Endothelial cell of hepatic sinusoid (primary cell): ENCODE results near the gene GKAP1.
"Not testable (repeated sequence)": the region's sequence is repeated elsewhere in the genome, so short reads cannot be mapped to it uniquely, and the experiment has no call there.

Experiments
- in situ Hi-C: cut with HindIII; loops from 2 replicates; pipeline ENCODE4 v1.10.0; 2017; ENCODE audit warnings: low sequenced_read_pairs

The GKAP1 gene

GRCh38 chr9:83733739-83734138 is 83.8 kb downstream of the GKAP1 start:
- in situ Hi-C loops = no loop called here

- in situ Hi-C loops = not testable (repeated sequence)
These were observed 88.8 kb downstream of the GKAP1 start for GRCh38 chr9:83728591-83729368.

GRCh38 chr9:83724436-83724835 is 93.1 kb downstream of the GKAP1 start:
- in situ Hi-C loops = no loop called here

- in situ Hi-C loops = no loop called here
These were observed 94.7 kb downstream of the GKAP1 start for GRCh38 chr9:83722726-83723495.

GRCh38 chr9:83721509-83721908 is 96.1 kb downstream of the GKAP1 start:
- in situ Hi-C loops = no loop called here

GRCh38 chr9:83715794-83716193 is 101.8 kb downstream of the GKAP1 start:
- in situ Hi-C loops = no loop called here

GRCh38 chr9:83715221-83715620 is 102.3 kb downstream of the GKAP1 start:
- in situ Hi-C loops = no loop called here

- in situ Hi-C loops = no loop called here
These were observed 103.2 kb downstream of the GKAP1 start for GRCh38 chr9:83714329-83714728.

GRCh38 chr9:83708515-83709158 is 108.9 kb downstream of the GKAP1 start:
- in situ Hi-C loops = no loop called here

- in situ Hi-C loops = no loop called here
These were observed 109.6 kb downstream of the GKAP1 start, which contains the start of gene UBQLN1 for GRCh38 chr9:83707768-83708514. Gene UBQLN1, minus strand, starts transcription at chr9:83707958. Its CDS starts 279 bp downstream, at chr9:83707679.

- in situ Hi-C loops = no loop called here
These were observed 110.1 kb downstream of the GKAP1 start for GRCh38 chr9:83707518-83707767.

- in situ Hi-C loops = no loop called here
These were observed 110.7 kb downstream of the GKAP1 start for GRCh38 chr9:83706676-83707517.

GRCh38 chr9:83705219-83705651 is 112.3 kb downstream of the GKAP1 start:
- in situ Hi-C loops = not testable (repeated sequence)

GRCh38 chr9:83701769-83702168 is 115.8 kb downstream of the GKAP1 start:
- in situ Hi-C loops = no loop called here

- in situ Hi-C loops = no loop called here
These were observed 116.3 kb downstream of the GKAP1 start for GRCh38 chr9:83701286-83701685.

- in situ Hi-C loops = no loop called here
These were observed 118.0 kb downstream of the GKAP1 start for GRCh38 chr9:83699615-83700014.

GRCh38 chr9:83698976-83699585 is 118.5 kb downstream of the GKAP1 start:
- in situ Hi-C loops = no loop called here

GRCh38 chr9:83691492-83691891 is 126.1 kb downstream of the GKAP1 start:
- in situ Hi-C loops = no loop called here
